GM12878 (cell line): Measurements from ENCODE around the gene ZNF710. TPM values are rescaled to one million over a fixed set of nuclear protein-coding genes. Genes with fewer than 3 reads are reported as not detected.

ENCODE experiments used
- ATAC-seq: fragments of 200-7000 bp; cut with Tn5 transposase; 3 replicates; pipeline ENCODE4 v1.9.1; 2020; ENCODE audit warnings: mild to moderate bottlenecking, moderate library complexity
- BruUV-seq: library from RNA; stranded (reverse); fragments of 400-500 nt; replicated peaks from 2 replicates; lab custom pipeline; 2021; lab: Mats Ljungman, UMichigan
- CTCF ChIA-PET: fragments of 300-600 bp; sonication (Branson Sonifier 250); formaldehyde crosslinking; extraction: SDS; loops from one replicate; lab custom pipeline; 2021; ENCODE audit warnings: inconsistent platforms; lab: Yijun Ruan, JAX
- POLR2A ChIA-PET: fragments of 350-600 bp; formaldehyde crosslinking; extraction: SDS; loops from one replicate; lab custom pipeline; 2021; ENCODE audit warnings: inconsistent platforms; lab: Charles Lee
- RAD21 ChIA-PET: fragments of 300-600 bp; sonication (Branson Sonifier 250); formaldehyde crosslinking; loops from one replicate; lab custom pipeline; 2023; ENCODE audit warnings: antibody characterized with exemption; ENCODE audit not compliant: unreplicated experiment; lab: Charles Lee
- SMC1A ChIA-PET: fragments of 300-600 bp; sonication (Branson Sonifier 250); formaldehyde crosslinking; loops from one replicate; lab custom pipeline; 2023; ENCODE audit not compliant: unreplicated experiment, uncharacterized antibody; lab: Charles Lee
- DNase-seq: peaks from one replicate; pipeline ENCODE4 v3.0.0-alpha.2; 2011; ENCODE audit warnings: low read depth, low spot score
- FAIRE-seq: peaks from 3 replicates; lab custom pipeline; 2011; peaks lifted over from hg19 to GRCh38; lab: Jason Lieb, UNC
- H2AFZ ChIP-seq: 2 replicates; pipeline ENCODE4 v1.6.0; 2011; ENCODE audit warnings: low read depth, low read length, control low read depth; ENCODE audit not compliant: control insufficient read depth
- H3K27ac ChIP-seq: 2 replicates; pipeline ENCODE4 v1.5.1; 2011; ENCODE audit warnings: control low read depth; ENCODE audit not compliant: control insufficient read depth, insufficient read depth
- H3K27me3 ChIP-seq, 2 experiments: replicated peaks in 1 of 2; 2 replicates each; pipeline versions ENCODE4 v1.6.0 to v1.6.1; 2011; ENCODE audit warnings: low read length in 1 of 2; ENCODE audit not compliant: control insufficient read depth in 2 of 2, insufficient read depth in 2 of 2
- H3K36me3 ChIP-seq, 2 experiments: 2 replicates each; pipeline ENCODE4 v1.5.1; 2011; ENCODE audit warnings: low read length in 1 of 2; ENCODE audit not compliant: control insufficient read depth in 2 of 2, insufficient read depth in 2 of 2
- H3K4me1 ChIP-seq: 2 replicates; pipeline ENCODE4 v1.6.1; 2011; ENCODE audit warnings: mild to moderate bottlenecking, low read length, moderate library complexity, mixed read lengths; ENCODE audit not compliant: control insufficient read depth, insufficient read depth
- H3K4me2 ChIP-seq: 2 replicates; pipeline ENCODE4 v1.6.0; 2011; ENCODE audit warnings: control low read depth; ENCODE audit not compliant: control insufficient read depth, insufficient read depth
- H3K4me3 ChIP-seq: fragments of 200-600 bp; sonication (generic); 2 replicates; pipeline ENCODE4 v1.5.1; 2016
- H3K79me2 ChIP-seq: 2 replicates; pipeline ENCODE4 v1.6.0; 2011; ENCODE audit warnings: low read length; ENCODE audit not compliant: control insufficient read depth, insufficient read depth
- H3K9ac ChIP-seq: 2 replicates; pipeline ENCODE4 v1.8.0; 2011; ENCODE audit warnings: low read length, control low read depth, mixed read lengths; ENCODE audit not compliant: control insufficient read depth, insufficient read depth
- H3K9me3 ChIP-seq: replicated peaks from 3 replicates; pipeline ENCODE4 v1.5.1; 2011; ENCODE audit warnings: mild to moderate bottlenecking, low read length; ENCODE audit not compliant: control insufficient read depth, insufficient read depth
- H4K20me1 ChIP-seq: 2 replicates; pipeline ENCODE4 v1.6.0; 2011; ENCODE audit not compliant: control insufficient read depth, insufficient read depth
- EGR1 ChIP-seq, 2 experiments: IDR thresholded peaks; 1 replicate in 1 of 2; 2 replicates in 1 of 2; pipeline ENCODE4 v1.6.1; 2011 to 2012; ENCODE audit warnings: low read depth in 2 of 2, low read length in 2 of 2, borderline replicate concordance in 1 of 2, mild to moderate bottlenecking in 1 of 2, moderate library complexity in 1 of 2
- ELK1 ChIP-seq: IDR thresholded peaks from 2 replicates; pipeline ENCODE4 v1.6.1; 2012; ENCODE audit warnings: low read depth, low read length, improper control_type of control experiment
- IKZF2 ChIP-seq, 2 experiments: fragments of 450-650 bp; IDR thresholded peaks; 2 replicates each; pipeline ENCODE4 v1.6.1; 2017; ENCODE audit warnings: mild to moderate bottlenecking in 2 of 2, moderate library complexity in 2 of 2
- LARP7 ChIP-seq: fragments of 450-650 bp; IDR thresholded peaks from 2 replicates; pipeline ENCODE4 v1.6.1; 2017; ENCODE audit warnings: mild to moderate bottlenecking
- NFIC ChIP-seq: IDR thresholded peaks from 2 replicates; pipeline ENCODE4 v1.6.1; 2012; ENCODE audit warnings: low read depth, mild to moderate bottlenecking, inconsistent platforms, low read length, moderate library complexity
- SPI1 ChIP-seq: IDR thresholded peaks from 2 replicates; pipeline ENCODE4 v1.6.1; 2011; ENCODE audit warnings: low read depth, mild to moderate bottlenecking, low read length, moderate library complexity, borderline replicate concordance; ENCODE audit not compliant: insufficient read depth
- ZBTB40 ChIP-seq: fragments of 450-650 bp; IDR thresholded peaks from 2 replicates; pipeline ENCODE4 v1.6.1; 2016; ENCODE audit warnings: mild to moderate bottlenecking, moderate library complexity, borderline replicate concordance
- ZNF24 ChIP-seq: fragments of 450-650 bp; IDR thresholded peaks from 2 replicates; pipeline ENCODE4 v1.6.1; 2017; ENCODE audit warnings: antibody characterized with exemption, mild to moderate bottlenecking
- ZNF274 ChIP-seq: IDR thresholded peaks from one replicate; pipeline ENCODE4 v1.8.0; 2011; ENCODE audit not compliant: insufficient read length, insufficient read depth
- WGBS: methylation state at CpG from one replicate; pipeline ENCODE4 v1.1.6; 2016; ENCODE audit warnings: low lambda C conversion rate; ENCODE audit not compliant: insufficient replicate concordance, insufficient coverage; ENCODE audit errors: missing lambda C conversion rate; 5-methylcytosine and 5-hydroxymethylcytosine counted together
- in situ Hi-C: fragments of 300-500 bp; cut with MboI; formaldehyde crosslinking; loops from 9 replicates; pipeline ENCODE4 v1.14.3; 2018; ENCODE audit warnings: mixed read lengths
- intact Hi-C: fragments of 100-400 bp; cut with micrococcal nuclease; formaldehyde crosslinking; loops from one replicate; pipeline ENCODE4 v1.14.2; 2022; ENCODE audit not compliant: unreplicated experiment
- polyA plus RNA-seq, 11 experiments: library from polyadenylated mRNA; depleted of rRNA in 4 of 11; unstranded in 6 of 11; stranded (reverse) in 5 of 11; fragments of >200 nt; fragmentation: Nextera tagmentation in 4 of 11; fragmentation: Illumina TruSeq in 1 of 11; extraction: Ambion mirVana in 4 of 11; extraction: Trizol in 1 of 11; gene quantifications; 1 replicate in 1 of 11; 2 replicates in 10 of 11; pipeline versions ENCODE4 v1.2.1 to v1.2.3, GENCODE V29; 2011 to 2016; ENCODE audit warnings: inconsistent platforms in 2 of 11, missing spikeins in 2 of 11, low read depth in 1 of 11
- total RNA-seq, 4 experiments: library from RNA; depleted of rRNA in 3 of 4; stranded (reverse); fragments of >200 nt in 3 of 4; fragmentation: Illumina TruSeq in 1 of 4; extraction: Trizol in 1 of 4; gene quantifications; 2 replicates each; pipeline versions ENCODE4 v1.2.1 to v1.2.3, GENCODE V29; 2013 to 2021

The ZNF710 gene
- total and polyA plus RNA-seq, 10 of the 15 experiments (the other 5 are each of a cell fraction or from before 2014, with no cell fraction given) = 1.4 to 43.5 (median 9.8) TPM

GRCh38 chr15:90040618-90041017, 39.5 kb downstream of the ZNF710 start:
- no peak for FAIRE-seq
- in situ Hi-C loops (no loop called here), intact Hi-C loops (no loop called here)
- Histone ChIP-seq H3K9ac (no peak overlapping the region), H3K9me3 (no peaks in the 10 kb centered on the region; the same call in 2 of the 3 replicates), H3K36me3 (peaks cover 6 to 7% of the 10 kb centered on the region in 2 experiments), H3K4me2 (no peak overlapping the region), H3K27ac (no peak overlapping the region), H4K20me1 (no peaks in the 10 kb centered on the region), H3K79me2 (peaks cover 49% of the 10 kb centered on the region), H2AFZ (no peak overlapping the region), H3K27me3 (no peaks in the 10 kb centered on the region), H3K4me3 (no peak overlapping the region), H3K4me1 (peaks cover 32% of the 10 kb centered on the region)
- RAD21 ChIA-PET = no interaction called here
- no peak for DNase-seq
- ATAC-seq = no peak
- WGBS = 89% methylated on average over 6 of the region's 6 CpGs
- no peak for TF ChIP-seq SPI1
- no peak for TF ChIP-seq IKZF2 (IDR thresholded peaks at IDR 0.05)
- TF ChIP-seq ELK1 = no peak
- TF ChIP-seq ZNF24 = no peak
- SMC1A ChIA-PET = interaction anchor here (1.6 kb wide), 1 partner anchor 17 kb away, joined by 3 read pairs; no protein-coding TSS in a partner anchor
- POLR2A ChIA-PET = interaction anchor here (1.3 kb wide), 1 partner anchor 9 kb away, joined by 5 read pairs; no protein-coding TSS in a partner anchor
- no TSS peak for BruUV-seq
- CTCF ChIA-PET = no interaction called here

GRCh38 chr15:90042356-90042755, 41.2 kb downstream of the ZNF710 start:
- no peak for FAIRE-seq
- TF ChIP-seq EGR1 (IDR thresholded peaks at IDR 0.05; ENCODE audit: borderline replicate concordance in 1 of 2, low read depth in 2 of 2, low read length in 2 of 2) (no peak), ZNF274 (no peak), ZBTB40 (no peak), NFIC (no peak), LARP7 (no peak)

More at GRCh38 chr15:90042356-90042755, 41.2 kb downstream of the ZNF710 start:
- intact Hi-C loops (no loop called here), in situ Hi-C loops (no loop called here)
- Histone ChIP-seq H3K4me1 (peaks cover 40% of the 10 kb centered on the region), H2AFZ (no peak overlapping the region), H3K79me2 (peaks cover 51% of the 10 kb centered on the region), H3K27ac (no peak overlapping the region), H4K20me1 (no peaks in the 10 kb centered on the region), H3K9me3 (no peaks in the 10 kb centered on the region; the same call in 2 of the 3 replicates), H3K9ac (no peak overlapping the region), H3K4me3 (no peak overlapping the region), H3K4me2 (no peak overlapping the region), H3K36me3 (peaks cover 3 to 6% of the 10 kb centered on the region in 2 experiments; a peak in 3 of 4 replicates), H3K27me3 (no peaks in the 10 kb centered on the region)
- SMC1A ChIA-PET = interaction anchor here (0.9 kb wide), 1 partner anchor 13 kb away, joined by 3 read pairs; no protein-coding TSS in a partner anchor
- 96% methylated on average over 12 of the region's 12 CpGs for WGBS
- BruUV-seq = no TSS peak
- no peak for ATAC-seq
- CTCF ChIA-PET = no interaction called here
- POLR2A ChIA-PET = no interaction called here
- RAD21 ChIA-PET = no interaction called here
- DNase-seq = no peak
